ENCODE results near the gene ACTN2.

ACTN2 gene

DNA sequence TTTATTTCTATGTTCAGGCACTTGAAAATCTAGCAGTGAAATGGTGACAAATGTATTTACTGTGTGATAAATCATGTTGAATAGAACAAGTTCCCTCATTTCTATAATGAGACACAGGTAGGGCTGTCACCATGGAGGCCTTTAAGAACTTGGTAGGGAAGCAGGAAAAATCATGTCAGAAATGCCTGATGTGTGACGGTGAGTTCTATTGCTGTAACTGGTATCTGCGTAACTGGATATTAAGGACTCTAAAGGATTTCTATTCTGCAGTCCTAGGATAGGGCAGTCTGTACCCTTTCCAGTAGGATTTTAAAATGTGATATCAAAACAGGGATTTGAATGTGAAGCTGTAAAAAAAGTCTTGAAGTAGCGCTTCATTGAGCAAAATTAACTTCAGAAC is 15.5 kb downstream of the ACTN2 start (continued):
- TF ChIP-seq TCF4 (CRISPR knock-in tag; IDR thresholded peaks at IDR 0.05; ENCODE audit: borderline replicate concordance) (no peak), ZFP3 (CRISPR knock-in tag; IDR thresholded peaks at IDR 0.05) (no peak), BACH2 (CRISPR knock-in tag; IDR thresholded peaks at IDR 0.05; ENCODE audit: borderline replicate concordance) (no peak), RARB (CRISPR knock-in tag; IDR thresholded peaks at IDR 0.05) (no peak), ZNF565 (CRISPR knock-in tag; conservative IDR thresholded peaks at IDR 0.05; ENCODE audit: low read depth) (no peak)

DNA sequence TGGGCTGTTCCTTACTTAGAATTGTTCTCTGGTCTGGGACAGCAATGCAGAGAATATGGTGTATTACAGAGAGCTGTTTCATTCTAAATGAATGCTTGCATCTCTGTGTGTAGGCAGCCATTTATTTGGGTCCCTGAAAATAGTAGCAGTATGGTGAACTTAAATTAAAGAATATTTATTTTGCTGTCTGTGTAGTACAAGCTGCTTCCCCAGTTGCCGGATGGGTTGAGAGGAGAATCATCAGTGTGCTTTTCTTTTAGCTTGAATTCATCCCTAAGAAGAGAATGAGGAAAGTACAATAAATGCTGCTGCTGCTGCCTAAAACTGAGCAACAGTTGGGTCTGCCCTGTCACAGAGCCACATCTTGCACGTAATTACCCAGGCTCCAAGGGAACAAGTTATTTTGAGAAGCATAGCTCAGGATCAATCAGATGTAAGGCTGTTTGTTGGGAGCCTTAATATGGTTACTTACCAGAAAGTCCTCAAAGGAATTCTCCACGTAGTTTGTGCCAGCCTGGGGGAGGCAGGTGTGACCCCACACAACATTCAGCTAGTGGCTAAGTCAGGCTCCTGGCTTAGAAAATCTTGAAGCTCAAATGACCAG is 16.6 kb downstream of the ACTN2 start:
- TF ChIP-seq CSDC2 (CRISPR knock-in tag; IDR thresholded peaks at IDR 0.05) (no peak), SNAI2 (CRISPR knock-in tag; IDR thresholded peaks at IDR 0.05) (no peak), ZC3H10 (CRISPR knock-in tag; IDR thresholded peaks at IDR 0.05) (no peak)
- ATAC-seq = no peak

GRCh38 chr1:236705771-236706170 is 19.5 kb downstream of the ACTN2 start:
- peak; percentile 76 for ATAC-seq
- TF ChIP-seq BACH2 (CRISPR knock-in tag; IDR thresholded peaks at IDR 0.05; ENCODE audit: borderline replicate concordance) = no peak
- no peak for TF ChIP-seq OSR1 (CRISPR knock-in tag; IDR thresholded peaks at IDR 0.05)
- no peak for TF ChIP-seq TOX (CRISPR knock-in tag; IDR thresholded peaks at IDR 0.05; ENCODE audit: borderline replicate concordance)
- no peak for TF ChIP-seq CSDC2 (CRISPR knock-in tag; IDR thresholded peaks at IDR 0.05)
- TF ChIP-seq ISL1 (CRISPR knock-in tag; IDR thresholded peaks at IDR 0.05) = peak; percentile 90
- TF ChIP-seq ZNF8 (CRISPR knock-in tag; IDR thresholded peaks at IDR 0.05) = no peak
- TF ChIP-seq SNAI2 (CRISPR knock-in tag; IDR thresholded peaks at IDR 0.05) = peak; percentile 75; the same call in 1 of the 2 replicates
- no peak for TF ChIP-seq ZFP3 (CRISPR knock-in tag; IDR thresholded peaks at IDR 0.05)

DNA sequence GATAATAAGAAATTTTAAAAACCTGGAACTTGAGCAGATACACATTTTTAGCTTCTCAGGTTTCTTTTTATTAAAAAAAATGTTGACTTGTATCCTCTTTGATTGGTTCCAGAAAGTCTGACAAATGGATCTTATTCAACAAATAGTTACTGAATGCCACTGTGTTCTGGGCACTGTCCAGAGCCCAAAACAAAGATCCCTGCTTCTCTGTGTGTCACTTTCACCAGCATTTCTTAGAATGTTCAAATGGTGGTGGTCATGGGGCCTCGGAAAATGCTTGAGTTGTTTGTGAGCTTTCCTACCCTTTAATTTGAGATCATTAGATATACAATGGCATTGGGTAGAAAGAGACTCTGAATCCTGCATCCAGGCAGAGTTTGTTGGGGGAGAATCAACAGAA is 19.9 kb downstream of the ACTN2 start:
- TF ChIP-seq OSR1 (CRISPR knock-in tag; IDR thresholded peaks at IDR 0.05) (no peak), TOX (CRISPR knock-in tag; IDR thresholded peaks at IDR 0.05; ENCODE audit: borderline replicate concordance) (no peak), ISL1 (CRISPR knock-in tag; IDR thresholded peaks at IDR 0.05) (peak; percentile 56)
- ATAC-seq = peak; percentile 73

DNA sequence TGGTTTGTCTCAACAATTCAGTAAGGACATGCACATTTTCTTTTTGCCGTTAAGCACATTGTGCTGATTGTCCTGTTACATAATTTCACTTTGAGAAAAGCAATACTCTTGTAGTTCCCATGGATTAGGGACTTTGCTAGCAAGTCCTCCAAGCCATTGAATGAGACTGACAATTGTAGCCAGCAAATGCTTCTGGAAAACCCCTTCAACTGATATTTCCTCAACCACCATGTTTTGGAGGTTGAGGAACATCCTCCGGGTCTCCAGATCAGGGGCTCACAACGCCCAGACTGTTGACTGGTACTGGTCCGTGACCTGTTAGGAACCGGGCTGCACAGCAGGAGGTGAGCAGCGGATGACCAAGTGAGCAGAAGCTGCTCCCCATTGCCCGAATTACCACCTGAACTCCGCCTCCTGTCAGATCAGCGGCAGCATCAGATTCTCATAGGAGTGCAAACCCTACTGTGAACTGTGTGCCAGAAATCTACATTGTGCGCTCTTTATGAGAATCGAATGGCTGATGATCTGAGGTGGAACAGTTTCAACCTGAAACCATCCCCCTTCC is 24.1 kb downstream of the ACTN2 start:
- ATAC-seq = no peak
- TF ChIP-seq TCF4 (CRISPR knock-in tag; IDR thresholded peaks at IDR 0.05; ENCODE audit: borderline replicate concordance) = no peak
- no peak for TF ChIP-seq PPARA (CRISPR knock-in tag; IDR thresholded peaks at IDR 0.05; ENCODE audit: borderline replicate concordance)
- no peak for TF ChIP-seq TSHZ2 (CRISPR knock-in tag; IDR thresholded peaks at IDR 0.05)
- TF ChIP-seq ZFP3 (CRISPR knock-in tag; IDR thresholded peaks at IDR 0.05) = no peak
- TF ChIP-seq ZNF8 (CRISPR knock-in tag; IDR thresholded peaks at IDR 0.05) = no peak
- TF ChIP-seq ZNF70 (CRISPR knock-in tag; IDR thresholded peaks at IDR 0.05) = no peak
- TF ChIP-seq POU6F1 (CRISPR knock-in tag; IDR thresholded peaks at IDR 0.05; ENCODE audit: borderline replicate concordance, low read depth) = no peak
- no peak for TF ChIP-seq BACH2 (CRISPR knock-in tag; IDR thresholded peaks at IDR 0.05; ENCODE audit: borderline replicate concordance)
- no peak for TF ChIP-seq RARB (CRISPR knock-in tag; IDR thresholded peaks at IDR 0.05)
- no peak for TF ChIP-seq ESRRG (CRISPR knock-in tag; IDR thresholded peaks at IDR 0.05)

- no peak for TF ChIP-seq ARNTL (CRISPR knock-in tag; IDR thresholded peaks at IDR 0.05; ENCODE audit: borderline replicate concordance, low read depth)
- TF ChIP-seq GLIS3 (CRISPR knock-in tag; IDR thresholded peaks at IDR 0.05) = no peak
- no peak for TF ChIP-seq ZC3H10 (CRISPR knock-in tag; IDR thresholded peaks at IDR 0.05)
- TF ChIP-seq PATZ1 (CRISPR knock-in tag; IDR thresholded peaks at IDR 0.05; ENCODE audit: borderline replicate concordance) = no peak
- no peak for TF ChIP-seq OSR1 (CRISPR knock-in tag; IDR thresholded peaks at IDR 0.05)
- no peak for TF ChIP-seq ZFP30 (CRISPR knock-in tag; IDR thresholded peaks at IDR 0.05)
- no peak for TF ChIP-seq PPARA (CRISPR knock-in tag; IDR thresholded peaks at IDR 0.05; ENCODE audit: borderline replicate concordance)
- no peak for TF ChIP-seq ISL1 (CRISPR knock-in tag; IDR thresholded peaks at IDR 0.05)
- ATAC-seq = no peak
Measured at GRCh38 chr1:236716160-236716559, 29.9 kb downstream of the ACTN2 start.
